Mucosa of gallbladder (tissue), 1 donor: ENCODE results near the gene USP13. TPM values are rescaled to one million over a fixed set of nuclear protein-coding genes. Genes with fewer than 3 reads are reported as not detected.
"Not testable (repeated sequence)": the region's sequence is repeated elsewhere in the genome, so short reads cannot be mapped to it uniquely, and the experiment has no call there.

Experiments used
- DNase-seq: peaks from one replicate; pipeline ENCODE4 v3.0.0-alpha.2; 2020; ENCODE audit warnings: low spot score
- total RNA-seq: library from RNA; stranded (reverse); gene quantifications from one replicate; pipeline ENCODE4 v1.2.1, GENCODE V29; 2021
- donor health status: DM: no; HTN: no; CAD: no.

Gene USP13, protein sequence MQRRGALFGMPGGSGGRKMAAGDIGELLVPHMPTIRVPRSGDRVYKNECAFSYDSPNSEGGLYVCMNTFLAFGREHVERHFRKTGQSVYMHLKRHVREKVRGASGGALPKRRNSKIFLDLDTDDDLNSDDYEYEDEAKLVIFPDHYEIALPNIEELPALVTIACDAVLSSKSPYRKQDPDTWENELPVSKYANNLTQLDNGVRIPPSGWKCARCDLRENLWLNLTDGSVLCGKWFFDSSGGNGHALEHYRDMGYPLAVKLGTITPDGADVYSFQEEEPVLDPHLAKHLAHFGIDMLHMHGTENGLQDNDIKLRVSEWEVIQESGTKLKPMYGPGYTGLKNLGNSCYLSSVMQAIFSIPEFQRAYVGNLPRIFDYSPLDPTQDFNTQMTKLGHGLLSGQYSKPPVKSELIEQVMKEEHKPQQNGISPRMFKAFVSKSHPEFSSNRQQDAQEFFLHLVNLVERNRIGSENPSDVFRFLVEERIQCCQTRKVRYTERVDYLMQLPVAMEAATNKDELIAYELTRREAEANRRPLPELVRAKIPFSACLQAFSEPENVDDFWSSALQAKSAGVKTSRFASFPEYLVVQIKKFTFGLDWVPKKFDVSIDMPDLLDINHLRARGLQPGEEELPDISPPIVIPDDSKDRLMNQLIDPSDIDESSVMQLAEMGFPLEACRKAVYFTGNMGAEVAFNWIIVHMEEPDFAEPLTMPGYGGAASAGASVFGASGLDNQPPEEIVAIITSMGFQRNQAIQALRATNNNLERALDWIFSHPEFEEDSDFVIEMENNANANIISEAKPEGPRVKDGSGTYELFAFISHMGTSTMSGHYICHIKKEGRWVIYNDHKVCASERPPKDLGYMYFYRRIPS
- 9.4 TPM for total RNA-seq

DNA sequence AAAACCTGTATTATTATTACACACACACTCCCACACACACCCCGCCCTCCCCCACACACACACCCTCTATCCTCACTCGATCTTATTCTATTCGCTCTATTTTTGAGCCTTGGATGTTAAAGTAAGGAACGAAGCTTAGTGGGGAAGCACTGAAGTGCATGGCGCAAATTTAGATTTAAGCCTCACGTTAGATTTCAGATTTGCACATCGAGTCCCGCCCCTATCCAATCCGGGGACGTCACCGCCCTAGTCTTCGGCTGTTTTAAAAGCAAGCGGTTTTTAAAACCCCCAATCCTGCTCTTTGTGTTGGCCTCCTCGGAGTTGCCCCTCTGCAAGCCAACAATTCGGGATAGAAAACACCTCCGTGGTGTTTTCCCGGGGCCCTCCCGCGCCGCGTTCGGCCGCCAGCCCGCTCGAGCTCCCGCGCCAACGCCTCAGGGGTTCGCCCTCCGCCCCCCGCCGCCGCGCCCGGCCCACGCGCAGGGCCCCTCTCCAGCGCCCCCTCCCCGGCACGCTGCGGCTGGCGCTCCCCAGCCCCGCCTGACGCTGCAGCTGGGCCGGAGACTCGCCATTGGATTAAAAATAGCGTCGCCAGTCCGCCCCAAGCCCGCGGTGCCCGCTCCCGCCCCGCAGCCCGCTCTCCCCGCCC, at the start of gene USP13:
TSS of gene USP13 (plus strand) at position 594 of the 649 bp plus-strand sequence. CDS start 186 bp downstream, outside the sequence.
- peak; percentile 49 for DNase-seq

DNA sequence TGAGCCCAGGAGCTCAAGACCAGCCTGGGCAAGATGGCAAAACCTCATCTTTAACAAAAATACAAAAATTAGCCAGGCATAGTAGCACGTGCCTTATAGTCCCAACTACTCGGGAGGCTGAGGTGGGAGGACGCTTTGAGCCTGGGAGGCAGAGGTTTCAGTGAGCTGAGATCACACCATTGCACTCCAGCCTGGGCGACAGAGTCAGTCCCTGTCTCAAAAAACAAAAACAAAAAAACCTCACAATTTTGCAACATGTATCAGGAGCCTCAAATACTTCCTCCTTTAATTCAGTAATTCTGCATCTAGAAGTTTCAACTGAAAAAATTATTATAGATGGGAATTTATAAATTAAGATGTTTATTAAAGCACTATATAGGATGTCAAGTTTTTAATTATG, 49.5 kb upstream of the USP13 start:
- no peak for DNase-seq

DNA sequence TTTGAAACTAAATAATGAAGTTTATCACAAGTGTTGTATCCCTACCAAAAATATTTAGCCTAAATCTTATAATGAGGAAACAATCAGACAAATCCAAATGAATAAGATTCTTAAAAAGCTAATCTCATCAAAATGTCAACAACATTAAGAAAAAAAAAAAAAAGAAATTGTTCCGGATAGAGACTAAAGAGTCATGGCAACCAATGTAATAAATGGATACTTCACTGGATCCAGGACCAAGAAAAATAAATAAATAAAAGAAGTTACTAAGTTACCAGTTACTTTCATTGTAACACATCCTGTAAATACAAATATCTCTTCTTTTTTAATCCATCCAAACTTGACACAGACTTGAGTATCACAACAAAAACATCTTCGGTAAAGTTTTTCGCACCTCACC, 49.0 kb upstream of the USP13 start:
- DNase-seq = no peak

DNA sequence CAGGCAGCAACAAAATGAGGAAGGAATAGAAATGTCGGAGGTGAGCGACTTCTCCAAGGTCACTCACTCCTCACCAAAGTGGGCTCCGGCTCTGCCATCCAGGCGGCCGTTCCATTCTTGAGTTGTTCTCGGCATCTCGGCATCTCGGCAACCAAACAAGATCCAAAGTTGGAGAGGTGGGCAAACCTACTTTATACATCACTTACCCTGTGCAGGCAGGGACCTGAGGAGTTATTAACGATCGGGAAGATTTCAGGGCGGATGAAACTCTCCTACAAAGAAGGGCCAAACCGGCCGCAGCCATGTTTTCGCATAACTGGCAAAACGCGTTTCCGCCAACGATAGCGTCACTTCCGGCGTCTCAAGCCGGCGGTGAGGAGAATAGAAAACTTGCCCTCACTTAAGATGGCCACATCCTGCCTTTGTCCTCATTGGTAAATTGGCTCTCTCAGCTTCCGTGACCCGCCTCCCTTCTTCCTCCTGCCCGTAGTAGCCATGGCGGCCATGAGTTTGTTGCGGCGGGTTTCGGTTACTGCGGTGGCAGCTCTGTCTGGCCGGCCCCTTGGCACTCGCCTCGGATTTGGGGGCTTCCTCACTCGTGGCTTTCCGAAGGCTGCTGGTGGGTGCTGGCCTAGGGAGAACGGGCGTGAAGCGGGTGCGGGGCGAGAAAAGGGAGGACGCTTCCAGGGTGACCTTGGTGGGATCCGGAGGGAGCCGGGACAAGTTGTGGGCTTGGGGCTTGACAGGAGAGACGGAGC, 48.3 kb upstream of the USP13 start, which contains the start of the genes MRPL47 and NDUFB5:
TSS of gene MRPL47 (minus strand) at position 318 of the 758 bp plus-strand sequence. CDS start at position 304, 14 bp downstream.
TSS of gene NDUFB5 (plus strand) at position 474 of the 758 bp plus-strand sequence. CDS start at position 496, 22 bp downstream.
- DNase-seq = peak; percentile 96

DNA sequence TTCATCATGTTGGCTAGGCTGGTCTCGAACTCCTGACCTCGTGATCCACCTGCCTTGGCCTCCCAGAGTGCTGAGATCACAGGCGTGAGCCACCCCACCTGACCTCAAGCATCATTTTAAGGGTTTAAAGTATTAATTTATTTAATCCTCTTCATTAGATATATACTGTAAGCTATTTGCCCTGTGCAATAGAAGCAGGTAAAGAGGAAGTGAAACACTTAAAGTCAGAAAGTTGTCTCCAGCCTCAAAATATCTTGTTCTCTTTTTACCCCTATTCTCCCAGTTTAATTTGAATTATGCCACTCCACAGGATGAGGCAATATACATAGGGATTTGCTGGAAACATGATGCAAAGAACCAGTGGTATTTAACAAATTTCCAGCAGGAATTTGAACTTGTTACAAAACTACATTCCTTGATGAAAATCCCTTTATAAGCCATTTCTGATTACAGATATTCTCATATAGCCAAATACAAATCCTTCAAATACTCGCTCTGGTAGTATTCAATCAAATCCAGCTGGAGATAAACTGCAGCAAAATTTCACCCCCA, 46.2 kb upstream of the USP13 start:
- no peak for DNase-seq

DNA sequence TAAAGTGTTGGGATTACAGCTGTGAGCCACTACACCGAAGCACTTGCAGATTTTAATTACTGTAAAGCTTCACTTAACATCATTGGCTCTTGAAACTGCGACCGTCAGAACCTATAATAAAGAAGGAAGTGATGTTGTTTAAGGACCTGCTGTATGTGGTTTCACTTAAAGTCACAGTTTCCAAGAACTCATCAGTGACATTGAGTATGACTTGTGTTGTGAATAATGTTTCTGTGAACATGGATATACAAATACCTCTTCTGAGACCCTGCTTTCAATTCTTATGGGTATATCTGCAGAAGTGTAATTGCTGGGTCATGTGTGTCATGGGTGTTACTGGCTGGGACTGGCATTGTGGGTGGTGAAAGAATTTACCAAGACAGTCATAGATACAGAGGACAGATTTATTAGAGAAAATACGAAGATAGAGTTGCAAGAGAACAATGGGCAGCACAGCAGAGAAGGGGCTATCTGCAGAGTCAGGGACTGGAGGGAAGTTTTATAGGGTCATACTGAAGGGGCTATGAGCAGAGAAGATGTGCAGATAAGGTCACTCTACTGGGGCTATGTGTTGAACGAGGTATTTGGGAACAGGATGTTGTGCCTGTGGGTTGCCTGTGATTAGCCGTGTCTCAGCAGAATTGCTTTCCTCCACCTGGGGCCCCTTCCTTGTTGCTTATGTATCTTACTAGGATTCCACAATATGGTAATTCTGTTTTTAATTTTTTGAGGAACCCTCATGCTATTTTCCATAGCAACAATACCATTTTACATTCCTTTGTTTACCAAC, 43.7 kb upstream of the USP13 start:
- DNase-seq = no peak

DNA sequence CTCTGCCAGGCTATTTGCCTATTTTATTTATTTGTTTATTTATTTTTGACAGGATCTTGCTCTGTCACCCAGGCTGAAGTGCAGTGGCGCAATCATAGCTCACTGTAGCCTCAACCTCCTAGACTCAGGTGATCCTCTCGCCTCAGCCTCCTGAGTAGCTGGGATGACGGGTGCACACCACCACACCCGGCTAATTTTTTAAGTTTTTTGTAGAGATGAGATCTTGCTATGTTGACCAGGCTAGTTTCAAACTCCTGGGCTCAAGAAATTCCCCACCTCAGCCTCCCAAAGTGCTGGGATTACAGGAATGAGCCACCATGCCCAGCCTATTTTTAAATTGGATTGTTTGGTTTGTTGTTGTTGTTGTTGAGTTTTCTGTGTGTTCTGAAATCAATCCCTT, 42.8 kb upstream of the USP13 start:
- DNase-seq = no peak

DNA sequence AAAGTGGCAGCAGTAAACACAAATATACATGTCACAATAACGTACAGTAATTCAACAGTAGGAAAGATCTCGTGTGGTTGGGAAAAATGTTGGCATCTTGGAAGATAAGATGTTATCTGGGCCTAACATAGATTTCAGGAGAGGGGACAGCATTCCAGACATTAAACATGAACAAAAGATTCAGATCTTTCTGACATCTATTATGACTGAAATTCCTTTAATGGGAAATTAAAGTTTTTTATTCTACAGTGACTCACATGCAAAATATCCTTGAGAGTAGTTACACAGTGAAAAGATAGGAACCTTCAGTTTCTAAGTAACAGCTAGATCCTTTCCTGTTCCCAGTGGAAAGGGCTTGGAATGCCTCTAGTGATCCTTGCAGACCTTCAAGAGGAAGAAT, 39.0 kb upstream of the USP13 start:
- DNase-seq = no peak

DNA sequence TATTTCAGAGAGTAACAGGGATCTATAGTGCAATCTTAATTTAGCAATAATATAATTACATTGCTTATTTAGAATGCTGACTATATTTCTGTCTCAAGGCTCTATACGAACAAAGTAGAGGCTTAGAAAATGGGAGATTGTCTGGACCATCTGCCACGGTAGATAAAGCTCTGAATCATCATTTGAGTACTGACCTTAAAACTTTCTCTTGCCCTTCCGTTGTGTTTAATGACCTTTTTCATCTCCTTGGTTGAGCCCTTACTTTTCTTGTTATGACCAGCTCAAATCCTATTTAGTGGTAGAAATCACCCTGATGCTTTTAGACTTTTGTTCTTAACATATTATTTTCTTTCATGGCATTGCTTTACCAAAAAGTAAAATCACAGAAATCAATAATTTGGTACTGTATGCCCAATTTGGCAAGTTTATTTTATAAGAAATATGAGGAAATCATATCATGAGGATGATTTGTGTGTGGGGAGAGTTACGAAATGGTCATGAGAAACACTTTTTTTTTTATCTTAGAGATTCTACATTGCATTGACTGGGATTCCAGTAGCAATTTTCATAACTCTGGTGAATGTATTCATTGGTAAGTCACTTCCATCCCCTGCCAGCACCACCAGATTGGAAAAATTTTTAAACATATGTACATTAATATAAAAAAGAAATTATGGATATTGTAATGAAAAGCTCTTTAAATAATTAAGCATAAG, 37.2 kb upstream of the USP13 start:
- DNase-seq = no peak

DNA sequence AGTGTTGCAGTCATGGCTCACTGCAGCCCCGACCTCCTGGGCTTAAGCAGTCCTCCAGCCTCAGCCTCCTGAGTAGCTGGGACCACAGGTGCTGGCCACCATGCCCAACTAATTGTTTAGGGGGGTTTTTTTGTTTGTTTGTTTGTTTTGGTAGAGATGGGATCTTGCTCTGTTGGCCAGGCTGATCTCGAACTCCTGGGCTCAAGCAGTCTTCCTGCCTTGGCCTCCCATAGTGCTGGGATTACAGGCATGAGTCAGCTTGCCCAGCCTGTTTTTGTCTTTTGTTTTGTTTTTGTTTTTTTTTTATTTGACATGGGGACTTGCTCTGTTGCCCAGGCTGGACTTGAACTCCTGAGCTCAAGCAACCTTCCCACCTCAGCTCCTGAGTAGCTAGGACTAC, 30.8 kb upstream of the USP13 start:
- no peak for DNase-seq

DNA sequence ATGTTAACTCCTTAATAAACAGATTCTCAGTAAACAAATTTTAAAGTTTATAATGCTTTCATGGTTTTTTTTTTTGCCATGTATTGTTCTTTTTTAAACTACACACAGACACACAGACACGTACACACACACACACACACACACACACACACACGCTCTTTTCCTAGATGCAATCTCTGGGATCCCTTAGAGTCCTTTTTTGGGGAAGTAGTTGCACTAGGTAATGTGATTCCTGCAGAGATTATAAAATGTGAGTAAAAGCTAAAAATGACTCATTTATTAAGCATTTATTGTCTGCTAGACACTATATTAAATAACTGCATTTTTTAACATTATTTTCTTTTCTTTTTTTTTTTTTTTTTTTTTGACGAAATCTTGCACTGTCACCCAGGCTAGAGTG, 28.4 kb upstream of the USP13 start:
- DNase-seq = no peak

DNA sequence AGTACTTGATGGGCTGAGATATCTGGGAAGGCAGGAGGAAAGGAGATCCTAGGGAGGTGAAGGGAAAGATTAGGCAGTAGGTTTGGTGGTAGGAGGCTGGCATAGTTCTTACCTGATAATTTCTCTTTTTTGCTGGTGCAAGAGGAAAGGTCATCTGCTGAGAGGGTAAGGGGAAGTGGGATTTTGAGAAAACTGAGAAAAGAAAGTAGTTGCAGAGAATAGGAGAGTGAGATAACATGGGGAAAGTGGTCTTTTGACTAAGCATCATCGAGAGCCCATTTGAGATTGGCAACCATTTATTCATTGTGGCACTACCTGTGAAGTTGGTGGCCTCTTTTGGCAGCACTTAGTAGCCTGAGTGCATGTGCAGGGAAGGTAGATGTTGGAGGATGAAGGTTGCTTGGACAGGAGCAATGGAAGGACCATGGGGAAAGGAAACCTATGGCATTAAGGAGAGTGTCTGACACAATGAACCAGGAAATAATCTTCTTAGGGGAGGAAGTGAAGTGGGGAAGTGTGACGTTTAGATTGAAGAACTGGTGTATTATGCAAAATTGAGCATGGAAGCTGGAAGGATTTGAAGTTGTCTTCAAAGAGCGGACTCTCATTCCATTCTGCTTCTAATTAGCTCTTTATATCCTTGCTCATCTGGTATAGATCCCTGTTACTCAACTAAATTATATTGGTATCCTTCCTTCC, 21.9 kb upstream of the USP13 start:
- no peak for DNase-seq

DNA sequence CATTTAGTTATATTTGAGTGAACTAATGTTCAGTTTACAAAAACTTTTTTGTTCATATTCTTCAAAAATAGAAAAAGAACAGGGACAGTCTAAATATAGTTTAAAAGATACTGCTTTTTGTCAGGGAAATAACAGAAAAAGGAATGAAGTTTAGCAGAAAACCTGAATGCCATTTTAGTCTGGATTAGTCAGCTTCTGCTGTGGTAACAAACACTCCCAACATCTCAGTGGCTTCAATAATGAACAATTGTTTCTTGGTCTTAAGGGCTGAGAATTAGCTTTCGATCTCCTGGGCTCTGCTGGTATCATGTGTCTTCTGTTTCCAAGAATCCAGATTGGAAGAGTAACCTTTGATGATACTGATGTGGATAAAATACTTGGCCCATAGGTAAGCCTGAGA, 12.4 kb upstream of the USP13 start:
- DNase-seq = no peak

DNA sequence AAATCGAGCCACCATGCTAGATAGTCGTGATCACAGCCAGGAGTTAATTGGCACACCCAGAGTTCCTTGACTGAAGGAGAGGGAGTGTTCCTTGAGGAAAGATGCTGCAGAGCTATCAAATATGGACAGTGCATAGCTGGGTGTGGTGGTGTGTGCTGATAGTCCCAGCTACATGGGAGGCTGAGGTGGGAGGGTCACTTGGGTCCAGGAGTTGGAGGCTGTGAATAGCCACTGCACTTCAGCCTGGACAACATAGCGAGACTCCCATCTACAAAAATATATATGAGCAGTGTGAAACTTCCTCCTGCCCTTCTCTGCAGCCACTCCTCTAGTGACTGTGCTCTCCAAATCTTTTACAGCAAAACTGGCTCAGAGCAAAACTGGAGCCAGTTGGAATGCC, 10.0 kb upstream of the USP13 start:
- DNase-seq = no peak

DNA sequence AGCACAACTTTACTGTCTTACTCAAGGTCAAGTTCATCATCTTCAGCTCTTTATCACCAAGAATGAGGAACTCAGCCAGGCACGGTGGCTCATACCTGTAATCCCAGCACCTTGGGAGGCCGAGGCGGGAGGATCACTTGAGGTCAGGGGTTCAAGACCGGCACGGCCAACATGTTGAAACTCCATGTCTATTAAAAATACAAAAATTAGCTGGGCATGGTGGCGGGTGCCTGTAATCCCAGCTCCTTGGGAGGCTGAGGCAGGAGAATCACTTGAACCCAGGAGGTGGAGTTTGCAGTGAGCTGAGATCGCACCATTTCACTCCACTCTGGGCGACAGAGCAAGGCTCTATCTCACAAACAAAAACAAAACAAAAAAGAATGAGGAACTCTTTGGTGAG, 9.0 kb upstream of the USP13 start:
- not testable (repeated sequence) for DNase-seq

DNA sequence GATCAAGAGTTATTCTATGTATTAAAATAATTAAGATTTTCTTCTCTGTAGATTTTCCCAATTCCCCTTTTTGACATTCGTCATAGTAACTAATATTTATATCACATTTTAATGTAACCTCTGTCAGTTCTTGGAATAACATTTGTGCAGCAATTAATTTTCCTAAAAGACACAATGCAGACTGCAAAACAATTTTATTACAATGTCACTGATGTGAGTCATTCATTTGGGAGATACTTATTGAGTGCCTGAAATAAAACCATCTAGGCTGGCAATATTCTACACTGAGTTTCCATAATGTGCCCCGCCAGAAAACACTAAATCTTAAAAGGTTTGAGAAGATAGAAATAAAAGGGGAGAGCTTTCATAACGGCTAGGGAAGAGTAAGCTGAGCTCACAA, 6.7 kb upstream of the USP13 start:
- no peak for DNase-seq

DNA sequence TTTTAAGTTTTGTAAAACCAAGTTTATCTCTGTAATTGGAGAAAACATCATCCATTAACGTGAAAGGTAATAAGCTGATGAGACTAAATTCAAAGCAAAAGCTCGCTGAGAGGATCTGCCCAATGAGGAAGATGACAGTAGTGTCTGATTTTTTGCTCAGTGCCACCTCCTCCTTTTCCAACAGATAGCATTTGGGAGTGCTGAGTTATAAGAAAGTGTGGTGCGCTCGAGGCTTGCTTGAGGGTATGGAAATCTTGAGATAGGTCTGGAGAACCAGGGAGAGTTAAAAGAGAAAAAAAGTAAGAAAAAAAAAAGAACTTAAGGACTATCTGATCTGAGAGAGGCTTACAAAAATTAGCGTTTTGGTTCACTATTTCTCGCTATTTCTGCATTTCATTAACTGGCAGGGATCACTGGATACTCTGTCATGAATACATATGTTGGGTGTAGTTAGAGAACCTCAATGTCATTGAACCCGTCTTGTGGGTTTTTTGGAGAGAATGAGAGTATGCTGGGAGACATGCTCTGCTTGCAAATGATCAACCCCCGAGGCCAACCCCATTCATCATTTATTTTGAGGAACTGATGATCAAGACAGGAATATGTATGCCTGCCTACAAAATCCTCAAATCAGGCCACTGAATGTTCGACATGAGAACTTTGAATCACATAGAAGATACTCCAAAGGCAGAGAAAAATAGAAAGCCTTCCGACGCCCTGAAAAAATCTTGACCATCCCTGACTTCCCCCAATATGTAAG, 973 bp upstream of the USP13 start:
- DNase-seq = no peak

DNA sequence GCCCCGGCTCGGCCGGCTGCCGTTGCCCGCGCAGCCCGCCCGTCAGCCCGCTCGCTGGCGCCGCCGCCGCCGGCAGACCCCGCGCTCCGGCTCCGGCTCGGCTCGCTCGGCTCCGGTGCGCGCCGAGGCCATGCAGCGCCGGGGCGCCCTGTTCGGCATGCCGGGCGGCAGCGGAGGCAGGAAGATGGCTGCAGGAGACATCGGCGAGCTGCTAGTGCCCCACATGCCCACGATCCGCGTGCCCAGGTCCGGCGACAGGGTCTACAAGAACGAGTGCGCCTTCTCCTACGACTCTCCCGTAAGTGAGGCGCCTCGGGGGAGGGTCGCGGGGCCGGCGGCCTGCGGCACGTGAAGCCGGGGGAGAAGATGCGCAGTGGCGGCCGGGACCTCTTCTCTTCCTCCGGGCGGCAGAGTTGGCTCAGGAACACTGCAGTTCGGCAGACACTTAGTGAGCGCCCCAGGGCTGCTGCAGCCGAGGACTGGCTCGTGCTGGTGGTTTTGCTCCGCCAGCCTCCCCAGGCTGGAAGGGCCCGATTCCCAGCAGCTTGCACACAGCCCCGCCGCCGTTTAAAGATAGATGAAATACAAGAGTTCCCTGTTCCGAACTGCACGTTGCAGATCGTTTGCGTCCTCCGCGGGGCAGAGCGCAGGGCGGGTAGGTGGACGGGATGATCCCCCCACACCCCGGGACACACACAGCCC, 407 bp downstream of the USP13 start:
- DNase-seq = peak; percentile 69
